Gastrocnemius medialis (tissue), 4 donors: ENCODE results near the gene CENPP. TPM values are rescaled to one million over a fixed set of nuclear protein-coding genes. Genes with fewer than 3 reads are reported as not detected.

Source experiments
- ATAC-seq, 2 donors: fragments of 150-250 bp; one replicate each; pipeline ENCODE4 v1.9.1; 2016
- DNase-seq, 2 donors: peaks; one replicate each; pipeline ENCODE4 v3.0.0-alpha.2; 2019
- H3K27ac ChIP-seq, 4 donors: fragments of 200-600 bp; sonication (generic); 1 replicate in 1 of 4; 2 replicates in 3 of 4; pipeline ENCODE4 v1.5.1; 2016 to 2018; ENCODE audit warnings: mild to moderate bottlenecking in 2 of 4, moderate library complexity in 1 of 4
- H3K27me3 ChIP-seq, 3 donors: fragments of 200-600 bp; sonication (generic) in 2 of 3; 1 replicate in 1 of 3; 2 replicates in 2 of 3; pipeline versions ENCODE4 v1.5.1 to v1.6.0; 2016 to 2019; ENCODE audit warnings: mild to moderate bottlenecking in 1 of 3, moderate library complexity in 1 of 3
- H3K36me3 ChIP-seq, 2 donors: fragments of 200-600 bp; sonication (generic) in 1 of 2; one replicate each; pipeline ENCODE4 v1.5.1; 2017 to 2018
- H3K4me1 ChIP-seq, 2 donors: fragments of 200-600 bp; sonication (generic) in 1 of 2; one replicate each; pipeline ENCODE4 v1.5.1; 2016 to 2017; ENCODE audit warnings: mild to moderate bottlenecking in 2 of 2
- H3K4me3 ChIP-seq, 4 donors: fragments of 200-600 bp; sonication (generic) in 3 of 4; 1 replicate in 1 of 4; 2 replicates in 3 of 4; pipeline ENCODE4 v1.5.1; 2016 to 2019; ENCODE audit warnings: mild to moderate bottlenecking in 2 of 4
- H3K9me3 ChIP-seq, 3 donors: fragments of 200-600 bp; sonication (generic) in 2 of 3; 1 replicate in 1 of 3; 2 replicates in 2 of 3; pipeline ENCODE4 v1.5.1; 2016 to 2019
- POLR2A ChIP-seq, 2 donors: fragments of 450-650 bp; IDR thresholded peaks; one replicate each; pipeline ENCODE4 v1.6.1; 2017; ENCODE audit warnings: antibody characterized with exemption in 2 of 2, mild to moderate bottlenecking in 2 of 2, moderate library complexity in 2 of 2
- in situ Hi-C, 4 donors: fragments of 200-750 bp; cut with MboI; loops; one replicate each; pipeline versions ENCODE4 v1.15.0 to v1.8.0; 2017; ENCODE audit warnings: low sequenced_read_pairs in 4 of 4
- intact Hi-C: fragments of 100-400 bp; cut with DNase I; formaldehyde crosslinking; loops from one replicate; pipeline ENCODE4 v1.15.1; 2023; ENCODE audit warnings: low total_unique reads
- total RNA-seq, 4 donors: library from RNA; depleted of rRNA; stranded (reverse); fragments of >200 nt; gene quantifications; one replicate each; pipeline versions ENCODE4 v1.1.0 to v1.2.3, GENCODE V29; 2016
- TF ChIP-seq, protein P1 (sequence below), 5 experiments: fragments of 450-650 bp in 3 of 5; fragments of 200-600 bp in 2 of 5; sonication (generic) in 2 of 5; IDR thresholded peaks in 4 of 5; conservative IDR thresholded peaks in 1 of 5; 1 replicate in 4 of 5; 2 replicates in 1 of 5; pipeline ENCODE4 v1.5.1; 2016 to 2019; ENCODE audit warnings: antibody characterized with exemption in 5 of 5, mild to moderate bottlenecking in 3 of 5, moderate library complexity in 3 of 5

Gene CENPP
- total RNA-seq, 4 donors from 2014 or later: 1.8 to 11.5 (median 8.7) TPM

DNA sequence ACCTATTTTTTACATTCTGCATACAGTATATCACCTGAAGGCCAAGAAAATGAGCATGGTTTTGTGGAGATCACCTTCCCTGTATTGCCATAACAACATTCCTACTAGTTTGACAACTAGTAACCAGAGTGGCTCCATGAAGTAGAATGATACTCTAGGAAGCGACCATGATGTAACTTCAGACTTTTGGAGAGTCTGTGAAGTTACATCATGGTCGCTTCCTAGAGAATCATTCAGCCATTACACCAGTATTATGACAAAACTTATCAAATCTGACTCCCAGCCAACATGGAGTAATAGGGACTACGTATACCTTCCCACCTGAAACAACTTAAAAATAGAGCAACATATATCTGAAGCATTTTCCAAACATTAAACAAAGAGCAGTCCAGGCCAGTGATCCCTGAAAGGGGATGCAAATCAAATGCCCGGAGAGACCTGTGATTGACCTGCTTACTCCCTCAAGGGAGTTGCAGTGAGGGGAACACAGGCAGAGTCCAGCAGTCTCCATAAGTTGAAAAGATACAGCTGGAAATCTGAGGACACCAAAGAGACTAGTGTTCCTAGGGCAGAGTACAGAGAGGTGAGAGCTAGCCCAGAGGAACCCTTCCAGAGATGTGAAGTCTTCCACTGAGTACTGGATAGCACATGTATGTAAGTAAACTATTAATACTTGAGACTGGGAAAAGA, 202.2 kb downstream of the CENPP start:
- DNase-seq (no peak), ATAC-seq (no peak)
- H3K4me3 ChIP-seq: no peak overlapping the region
- in situ Hi-C loops (no loop called here), intact Hi-C loops (no loop called here)
- no peaks in the 10 kb centered on the region for H3K27me3 ChIP-seq
- no peaks in the 10 kb centered on the region for H3K4me1 ChIP-seq
- H3K36me3 ChIP-seq: no peaks in the 10 kb centered on the region
- TF ChIP-seq, protein P1, sequence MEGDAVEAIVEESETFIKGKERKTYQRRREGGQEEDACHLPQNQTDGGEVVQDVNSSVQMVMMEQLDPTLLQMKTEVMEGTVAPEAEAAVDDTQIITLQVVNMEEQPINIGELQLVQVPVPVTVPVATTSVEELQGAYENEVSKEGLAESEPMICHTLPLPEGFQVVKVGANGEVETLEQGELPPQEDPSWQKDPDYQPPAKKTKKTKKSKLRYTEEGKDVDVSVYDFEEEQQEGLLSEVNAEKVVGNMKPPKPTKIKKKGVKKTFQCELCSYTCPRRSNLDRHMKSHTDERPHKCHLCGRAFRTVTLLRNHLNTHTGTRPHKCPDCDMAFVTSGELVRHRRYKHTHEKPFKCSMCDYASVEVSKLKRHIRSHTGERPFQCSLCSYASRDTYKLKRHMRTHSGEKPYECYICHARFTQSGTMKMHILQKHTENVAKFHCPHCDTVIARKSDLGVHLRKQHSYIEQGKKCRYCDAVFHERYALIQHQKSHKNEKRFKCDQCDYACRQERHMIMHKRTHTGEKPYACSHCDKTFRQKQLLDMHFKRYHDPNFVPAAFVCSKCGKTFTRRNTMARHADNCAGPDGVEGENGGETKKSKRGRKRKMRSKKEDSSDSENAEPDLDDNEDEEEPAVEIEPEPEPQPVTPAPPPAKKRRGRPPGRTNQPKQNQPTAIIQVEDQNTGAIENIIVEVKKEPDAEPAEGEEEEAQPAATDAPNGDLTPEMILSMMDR (IDR thresholded peaks at IDR 0.05 in 4 of 5, conservative IDR thresholded peaks at IDR 0.05 in 1 of 5): no peak
- no peak for TF ChIP-seq POLR2A (IDR thresholded peaks at IDR 0.05)
- H3K9me3 ChIP-seq: no peaks in the 10 kb centered on the region
- H3K27ac ChIP-seq: peak overlapping the region in 2 of 4 donors; percentile 19 to 24

DNA sequence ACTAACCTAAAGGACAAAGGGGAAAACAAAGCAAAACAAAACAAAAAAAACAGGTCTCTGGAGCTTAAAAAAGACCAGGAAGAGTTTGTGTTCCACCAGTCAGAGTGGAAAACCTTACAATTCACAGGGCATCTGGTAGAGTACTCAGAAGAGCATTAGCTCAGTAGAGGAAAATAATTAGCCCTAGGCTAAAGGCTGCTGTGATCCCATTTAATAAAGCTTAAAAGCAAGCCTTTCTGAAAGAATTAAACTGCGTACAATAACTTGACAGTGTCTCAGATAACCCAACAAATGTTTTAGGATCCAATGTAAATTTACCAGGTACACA, 202.7 kb downstream of the CENPP start:
- Histone ChIP-seq H3K36me3 (no peaks in the 10 kb centered on the region), H3K27ac (peak overlapping the region in 2 of 4 donors; percentile 19 to 24), H3K4me3 (no peak overlapping the region), H3K9me3 (no peaks in the 10 kb centered on the region), H3K4me1 (no peaks in the 10 kb centered on the region), H3K27me3 (no peaks in the 10 kb centered on the region)
- DNase-seq (no peak), ATAC-seq (no peak)
- TF ChIP-seq, protein P1 (IDR thresholded peaks at IDR 0.05 in 4 of 5, conservative IDR thresholded peaks at IDR 0.05 in 1 of 5): no peak
- TF ChIP-seq POLR2A (IDR thresholded peaks at IDR 0.05): no peak
- intact Hi-C loops: no loop called here
- in situ Hi-C loops: no loop called here

GRCh38 chr9:92529124-92529523, 203.4 kb downstream of the CENPP start:
- Histone ChIP-seq H3K27me3 (no peaks in the 10 kb centered on the region), H3K27ac (no peak overlapping the region), H3K4me3 (no peak overlapping the region), H3K4me1 (no peaks in the 10 kb centered on the region), H3K36me3 (no peaks in the 10 kb centered on the region), H3K9me3 (no peaks in the 10 kb centered on the region)
- in situ Hi-C loops: no loop called here
- intact Hi-C loops: no loop called here
- DNase-seq (no peak), ATAC-seq (no peak)
- TF ChIP-seq, protein P1 (IDR thresholded peaks at IDR 0.05 in 4 of 5, conservative IDR thresholded peaks at IDR 0.05 in 1 of 5): no peak
- TF ChIP-seq POLR2A (IDR thresholded peaks at IDR 0.05): no peak

GRCh38 chr9:92530893-92531292, 205.1 kb downstream of the CENPP start:
- in situ Hi-C loops: no loop called here
- no peaks in the 10 kb centered on the region for H3K9me3 ChIP-seq
- intact Hi-C loops: loop anchor here (5.0 kb wide), 1 partner anchor 86 kb away; no protein-coding TSS in a partner anchor
- no peaks in the 10 kb centered on the region for H3K27me3 ChIP-seq
- H3K4me1 ChIP-seq: no peaks in the 10 kb centered on the region
- no peaks in the 10 kb centered on the region for H3K36me3 ChIP-seq
- no peak overlapping the region for H3K4me3 ChIP-seq
- no peak overlapping the region for H3K27ac ChIP-seq
- no peak for TF ChIP-seq POLR2A (IDR thresholded peaks at IDR 0.05)
- TF ChIP-seq, protein P1 (IDR thresholded peaks at IDR 0.05 in 4 of 5, conservative IDR thresholded peaks at IDR 0.05 in 1 of 5): no peak
- DNase-seq (no peak), ATAC-seq (no peak)

GRCh38 chr9:92534204-92534603, 208.5 kb downstream of the CENPP start:
- in situ Hi-C loops (no loop called here), intact Hi-C loops (loop anchor here (5.0 kb wide), 1 partner anchor 83 kb away; no protein-coding TSS in a partner anchor)
- H3K4me1 ChIP-seq: no peaks in the 10 kb centered on the region
- H3K27me3 ChIP-seq: no peaks in the 10 kb centered on the region
- no peak for ATAC-seq
- TF ChIP-seq, protein P1 (IDR thresholded peaks at IDR 0.05 in 4 of 5, conservative IDR thresholded peaks at IDR 0.05 in 1 of 5): no peak
- TF ChIP-seq POLR2A (IDR thresholded peaks at IDR 0.05): no peak
- peak overlapping the region in 3 of 4 donors; percentile 21 to 41 (median 36) for H3K4me3 ChIP-seq
- DNase-seq: no peak
- H3K36me3 ChIP-seq: no peaks in the 10 kb centered on the region
- peak overlapping the region in 1 of 4 donors; percentile 15 for H3K27ac ChIP-seq
- no peaks in the 10 kb centered on the region for H3K9me3 ChIP-seq
